Stimulated activated CD4-positive, alpha-beta T cell treated with anti-CD3 and anti-CD28 coated beads, Interleukin-2, amount 100 ng/mL, for 48 hours (primary cell): ENCODE measurements around the gene HBG1.
"Not testable (repeated sequence)": the region's sequence is repeated elsewhere in the genome, so short reads cannot be mapped to it uniquely, and the experiment has no call there.

ENCODE experiments used
- DNase-seq, 2 donors: peaks; one replicate each; pipeline ENCODE4 v3.0.0-alpha.2; 2020

The HBG1 gene

GRCh38 chr11:5276697-5277096, 27.0 kb upstream of the HBG1 start:
- no peak for DNase-seq

- DNase-seq = no peak
Measured at GRCh38 chr11:5275369-5276110, 25.9 kb upstream of the HBG1 start.

GRCh38 chr11:5274395-5274794, 24.7 kb upstream of the HBG1 start:
- no peak for DNase-seq

- DNase-seq = no peak
Measured at GRCh38 chr11:5272395-5273017, 22.8 kb upstream of the HBG1 start.

- DNase-seq = no peak
Measured at GRCh38 chr11:5269715-5270147, 20.1 kb upstream of the HBG1 start, which contains the start of gene HBE1. Gene HBE1 (minus strand): TSS chr11:5269945. CDS start chr11:5269890, 55 bp downstream.

- DNase-seq = no peak
Measured at GRCh38 chr11:5267033-5267563, 17.4 kb upstream of the HBG1 start.

- DNase-seq = no peak
Measured at GRCh38 chr11:5266609-5267008, 17.0 kb upstream of the HBG1 start.

- no peak for DNase-seq
Measured at GRCh38 chr11:5265832-5266231, 16.2 kb upstream of the HBG1 start.

- DNase-seq = no peak
Measured at GRCh38 chr11:5258543-5259262, 9.0 kb upstream of the HBG1 start.

- DNase-seq = no peak
Measured at GRCh38 chr11:5257296-5257695, 7.6 kb upstream of the HBG1 start.

- DNase-seq = not testable (repeated sequence)
Measured at GRCh38 chr11:5254646-5255413, 5.2 kb upstream of the HBG1 start, which contains the start of gene HBG2. Gene HBG2 (minus strand): TSS chr11:5254781. CDS start chr11:5254728, 53 bp downstream.

- DNase-seq = not testable (repeated sequence)
Measured at GRCh38 chr11:5254023-5254422, 4.4 kb upstream of the HBG1 start.

GRCh38 chr11:5253440-5253839, 3.8 kb upstream of the HBG1 start:
- DNase-seq = not testable (repeated sequence)

GRCh38 chr11:5252919-5253265, 3.2 kb upstream of the HBG1 start:
- DNase-seq = no peak

GRCh38 chr11:5252192-5252918, 2.7 kb upstream of the HBG1 start:
- DNase-seq = no peak

- no peak for DNase-seq
Measured at GRCh38 chr11:5251746-5252145, 2.1 kb upstream of the HBG1 start.

- DNase-seq = no peak
Measured at GRCh38 chr11:5250543-5251204, 1.0 kb upstream of the HBG1 start.

- not testable (repeated sequence) for DNase-seq
Measured at GRCh38 chr11:5248498-5248897, 1.2 kb downstream of the HBG1 start.

GRCh38 chr11:5247472-5248192, 2.0 kb downstream of the HBG1 start:
- DNase-seq = no peak

GRCh38 chr11:5246772-5247471, 2.7 kb downstream of the HBG1 start:
- no peak for DNase-seq
